Limb (tissue), 2 donors: ENCODE data around the gene HCCS.

Experiments
- DNase-seq, 2 donors: peaks; one replicate each; pipeline ENCODE4 v3.0.0-alpha.2; 2016; ENCODE audit errors: extremely low spot score in 2 of 2

The HCCS gene

DNA sequence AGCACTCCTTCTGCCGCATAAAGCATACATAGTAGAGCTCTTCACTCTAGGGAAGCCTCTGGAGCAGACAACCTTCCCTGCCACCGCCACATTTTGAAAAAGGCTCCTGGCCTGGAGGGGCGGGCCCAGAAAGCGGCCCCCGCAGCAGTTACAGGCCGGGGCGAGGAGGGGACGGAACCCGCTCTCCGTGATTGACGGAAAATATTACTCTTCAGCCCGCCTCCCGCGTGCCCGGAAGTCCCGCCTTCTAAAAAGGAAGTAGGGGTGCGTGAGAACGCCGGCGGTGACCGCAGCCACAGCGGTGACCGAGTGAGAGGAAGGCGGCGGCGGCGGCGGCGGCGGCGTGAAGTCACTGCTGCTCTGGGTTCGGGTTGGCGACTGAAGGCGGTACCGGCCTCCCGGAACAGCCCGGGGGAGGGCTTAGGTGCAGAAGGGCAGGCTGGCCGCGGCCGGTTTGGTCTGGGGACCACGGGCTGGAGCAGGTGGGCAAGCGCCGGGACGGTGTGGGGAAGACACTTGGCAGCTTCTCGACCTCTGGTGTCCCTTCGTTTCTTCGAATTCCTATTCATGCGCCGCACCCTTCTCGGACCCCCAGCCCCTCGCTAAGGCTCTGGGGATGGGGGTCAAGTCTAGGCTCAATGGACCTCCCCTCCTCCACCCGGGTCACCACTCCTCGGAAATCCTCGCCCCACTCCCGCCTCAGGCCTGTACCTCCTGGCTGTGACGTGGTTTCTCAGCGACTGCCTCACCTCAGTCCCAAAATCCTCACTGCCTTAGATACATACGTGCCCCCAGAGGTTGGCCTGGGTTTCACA is at the start of gene HCCS:
HCCS (plus strand) TSS at position 296 of the 815 bp plus-strand sequence. CDS start 729 bp downstream, outside the sequence.
- DNase-seq, result peak; percentile 62 to 85

DNA sequence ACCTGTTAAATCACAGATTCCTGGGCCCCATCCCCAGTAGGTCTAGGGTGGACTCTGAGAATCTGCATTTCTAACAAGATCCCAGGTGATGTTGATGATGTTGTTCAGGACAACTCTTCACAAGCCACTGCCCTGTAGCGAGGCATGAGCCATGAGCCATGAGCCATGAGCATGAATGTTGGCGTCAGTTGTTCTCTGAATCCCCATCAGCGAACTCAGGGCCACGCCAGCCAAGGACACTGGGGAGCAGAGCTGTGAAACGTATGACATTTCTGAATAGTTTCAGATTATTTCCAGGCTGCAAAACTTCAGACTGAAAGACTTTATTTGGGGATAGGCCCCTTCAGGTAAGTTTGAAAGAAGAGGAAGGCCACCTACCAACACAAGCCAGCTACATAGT is 46.9 kb upstream of the HCCS start:
- DNase-seq, result no peak

DNA sequence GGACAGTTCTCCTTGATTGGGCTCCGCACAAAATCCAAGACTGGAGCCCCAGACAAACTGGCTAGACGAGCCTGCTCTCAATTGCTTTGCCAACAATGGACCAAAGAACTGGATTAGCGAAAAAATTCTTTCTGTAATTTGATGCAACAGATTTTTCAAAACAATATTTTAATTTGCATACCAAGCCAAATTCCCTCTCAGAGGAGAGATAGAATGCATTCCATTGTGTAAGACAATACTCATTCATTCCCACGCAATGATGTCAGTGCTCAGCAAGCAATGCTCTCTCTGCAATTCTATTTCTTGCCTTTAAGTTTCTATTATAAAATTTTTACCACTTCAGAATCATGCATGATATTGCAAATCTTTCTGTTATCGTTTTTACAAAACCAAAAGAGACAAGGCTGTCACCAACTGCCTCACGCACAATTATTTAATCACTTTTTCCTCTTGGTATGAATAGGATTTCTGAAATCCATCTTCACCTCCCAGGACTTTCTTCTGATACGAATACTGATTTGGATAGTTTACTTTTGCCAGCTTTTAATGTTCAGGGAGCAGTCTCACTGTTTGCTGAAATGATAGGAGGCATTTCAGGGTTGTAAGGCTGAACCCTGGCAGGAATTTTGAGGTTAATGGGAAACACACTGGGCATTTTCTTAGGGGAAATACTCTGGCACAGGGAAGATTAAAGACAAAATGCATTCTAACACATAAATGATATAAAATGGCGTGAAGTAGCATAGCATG is 46.1 kb upstream of the HCCS start:
- peak in 1 of 2 donors; percentile 66 for DNase-seq

DNA sequence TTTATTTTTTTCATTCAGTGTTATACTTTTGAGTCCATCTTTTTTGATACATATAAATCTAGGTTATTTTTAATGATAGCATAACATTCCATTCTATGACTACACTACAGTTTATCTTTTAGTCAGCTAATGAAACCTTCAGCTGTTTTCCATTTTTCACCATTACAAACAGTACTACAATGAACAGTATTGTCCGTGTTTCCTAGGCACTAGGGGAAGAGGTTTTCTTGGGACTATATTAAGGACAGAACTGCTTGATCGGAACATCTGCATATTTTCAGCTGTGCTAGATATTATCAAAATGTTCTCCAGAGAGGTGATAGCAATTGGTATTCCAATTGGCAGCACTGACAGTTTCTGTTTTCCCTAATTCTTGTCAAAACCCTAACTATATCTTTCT is 44.3 kb upstream of the HCCS start:
- DNase-seq, result no peak

DNA sequence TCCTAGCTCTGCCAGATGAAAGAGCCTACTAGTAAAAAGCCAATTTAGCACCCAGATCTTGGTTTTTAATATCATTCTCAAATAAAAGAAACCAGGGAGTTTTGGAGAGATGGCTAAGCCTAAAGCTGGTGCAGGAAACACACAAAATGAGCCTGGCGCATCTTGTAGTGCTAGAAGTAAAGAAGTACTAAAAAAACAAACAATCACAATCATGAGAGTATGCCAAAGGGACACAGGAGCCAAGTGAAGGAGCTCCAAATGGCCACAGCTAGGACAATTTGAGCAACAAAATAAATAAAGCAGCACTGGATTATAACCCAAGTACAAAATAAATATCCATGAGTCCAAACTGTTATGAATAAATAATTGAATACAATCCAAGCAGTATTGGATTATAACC is 37.8 kb upstream of the HCCS start:
- no peak for DNase-seq

DNA sequence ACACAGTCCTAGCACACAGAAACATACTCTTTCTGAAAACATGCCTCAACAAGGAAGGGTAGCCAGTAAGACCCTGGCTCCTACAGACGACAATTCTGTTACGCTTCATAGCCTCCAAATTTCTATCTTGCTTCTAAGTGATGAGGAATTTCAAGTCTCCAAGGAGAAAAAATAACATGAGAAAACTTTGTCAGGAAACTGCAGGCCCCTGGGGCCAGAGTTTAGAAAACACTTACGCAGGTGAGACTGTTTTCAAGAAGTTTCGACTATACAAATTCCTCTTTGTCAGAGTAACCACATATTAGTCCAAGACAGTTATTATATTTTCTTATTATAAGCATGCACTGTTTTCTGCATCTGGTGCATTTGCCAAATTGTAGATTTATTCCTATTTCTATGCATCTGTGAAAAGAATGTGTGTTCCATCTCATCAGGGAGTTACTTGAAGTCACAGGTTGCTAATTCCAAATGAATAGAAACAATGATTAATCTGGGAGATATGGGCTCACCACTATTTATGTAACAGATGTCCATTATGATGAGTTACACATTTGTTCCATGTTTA is 30.3 kb upstream of the HCCS start:
- peak in 1 of 2 donors; percentile 24 for DNase-seq

DNA sequence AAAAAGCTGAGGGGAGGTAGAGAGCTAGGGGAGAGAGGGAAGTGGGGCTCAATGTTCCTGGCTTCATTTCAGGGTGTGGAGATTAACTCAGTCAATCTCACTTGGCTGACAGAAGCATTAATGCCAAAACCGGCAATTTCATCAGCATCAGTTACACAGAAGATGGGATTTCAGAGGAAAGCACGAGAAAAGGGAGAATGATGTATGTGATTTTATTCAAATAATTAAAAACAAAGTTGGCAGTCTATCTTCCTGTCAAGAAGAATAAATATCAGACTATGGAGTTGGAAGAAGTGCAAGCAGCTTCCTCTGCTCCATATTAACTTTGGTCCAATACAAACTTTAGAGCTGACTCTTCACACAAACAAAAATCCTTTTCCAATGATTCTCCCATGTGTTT is 29.6 kb upstream of the HCCS start:
- DNase-seq, result peak in 1 of 2 donors; percentile 22

DNA sequence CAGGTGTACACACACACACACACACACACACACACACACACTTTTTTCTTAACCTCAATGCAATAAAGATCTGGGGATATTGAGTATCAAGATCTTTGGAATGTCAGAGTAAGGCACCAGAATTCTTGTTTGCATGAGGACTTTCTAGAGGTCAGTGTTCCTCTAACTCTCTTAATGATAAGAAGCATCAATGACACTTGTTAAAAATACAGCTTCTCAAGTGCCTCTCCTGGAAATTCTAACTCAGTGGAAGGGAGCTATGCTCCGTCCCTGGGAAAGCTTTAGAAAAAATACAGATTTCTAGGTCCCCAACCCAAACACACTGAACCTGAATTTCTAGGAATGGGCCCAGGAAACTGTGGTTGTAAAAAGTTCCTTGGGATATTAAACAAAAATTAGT is 25.8 kb upstream of the HCCS start:
- no peak for DNase-seq

DNA sequence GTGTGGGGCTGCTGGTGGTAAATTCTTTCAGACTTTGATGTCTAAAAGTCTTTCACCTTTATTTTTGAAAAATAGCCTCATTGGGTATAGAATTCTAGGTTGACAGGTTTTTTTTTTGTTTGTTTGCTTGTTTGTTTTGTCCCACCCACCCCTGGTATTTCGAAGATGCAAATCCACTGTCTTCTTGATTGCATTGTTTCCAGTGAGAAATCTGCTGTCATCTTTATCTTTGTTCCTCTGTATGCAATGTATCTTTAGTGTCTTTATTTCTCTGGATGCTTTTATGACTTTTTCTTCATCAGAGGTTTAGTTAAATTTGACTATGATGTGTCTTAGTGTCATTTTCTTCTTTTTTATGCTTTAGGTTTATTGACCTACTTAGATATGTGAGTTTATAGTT is 21.3 kb upstream of the HCCS start:
- DNase-seq, result no peak

DNA sequence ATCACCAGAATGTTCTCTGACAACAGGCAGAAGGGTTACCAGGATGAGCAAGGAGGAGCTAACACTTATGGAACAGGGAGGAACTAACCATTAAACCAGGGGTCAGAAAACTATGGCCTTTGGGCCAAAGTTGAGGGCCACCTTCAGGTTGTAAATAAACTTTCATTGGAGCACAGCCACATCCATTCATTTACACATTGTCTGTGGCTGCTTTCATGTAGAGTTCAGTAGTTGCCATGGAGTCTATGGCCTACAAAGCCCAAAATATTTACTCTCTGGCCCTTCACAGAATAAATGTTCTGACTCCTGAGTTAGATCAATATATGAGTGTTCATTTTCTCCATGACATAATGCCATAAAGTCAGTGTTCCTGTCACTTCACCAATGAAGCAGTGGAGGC is 13.2 kb upstream of the HCCS start:
- no peak for DNase-seq

DNA sequence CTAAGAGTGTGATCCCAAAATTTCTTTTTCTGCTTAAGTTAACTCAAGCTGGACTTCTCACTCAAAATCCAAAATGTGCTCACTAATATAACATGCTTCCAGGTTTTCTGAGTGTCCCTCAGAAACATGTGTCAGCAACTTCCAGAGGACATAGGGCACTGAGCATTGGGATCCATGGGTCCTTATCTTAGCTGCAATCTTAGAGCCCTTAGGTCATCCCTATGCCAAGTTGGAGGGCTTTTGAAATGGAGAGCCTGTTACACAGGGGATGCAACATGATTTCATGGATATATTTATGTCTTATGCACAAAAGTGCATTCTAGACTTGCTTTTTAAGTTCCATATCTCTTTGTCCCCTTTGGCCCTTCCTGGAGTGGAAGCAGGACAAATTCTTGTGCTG is 11.7 kb upstream of the HCCS start:
- no peak for DNase-seq

DNA sequence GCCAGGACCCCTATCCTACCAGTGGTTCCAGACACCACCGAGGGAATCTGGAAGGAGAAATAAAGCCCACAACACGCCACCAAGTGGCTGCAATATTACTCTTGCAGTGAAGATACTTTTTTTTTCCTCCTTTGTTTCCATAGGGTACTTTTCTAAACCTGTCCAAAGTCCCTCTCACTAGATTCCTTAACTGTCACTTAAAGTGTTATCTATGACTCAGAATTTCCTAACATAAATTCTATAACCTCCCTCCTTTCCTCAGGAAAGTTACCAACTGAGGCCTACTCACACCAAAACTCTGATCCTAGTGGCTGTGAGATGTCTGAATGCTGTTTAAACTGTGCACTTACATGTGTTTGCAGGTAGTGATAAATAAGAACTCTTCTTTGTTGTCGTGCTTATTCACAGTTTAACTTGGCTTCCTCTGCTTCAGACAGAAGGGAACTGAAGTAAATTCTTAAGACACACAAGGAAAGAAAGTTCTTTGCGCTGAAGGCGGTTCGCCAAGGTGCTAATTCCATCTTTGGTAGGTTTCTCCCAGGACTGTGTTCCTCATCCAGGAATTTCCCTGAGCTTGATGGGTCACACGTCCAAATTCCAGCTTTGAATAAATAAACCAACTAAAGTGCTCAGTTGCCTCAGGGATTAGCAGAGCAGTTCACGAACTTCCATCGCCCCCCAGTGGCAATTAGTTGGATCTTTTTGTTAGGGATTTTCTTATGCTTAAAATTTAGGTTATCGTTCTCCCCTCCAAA is 10.7 kb upstream of the HCCS start:
- DNase-seq, result peak; percentile 39 to 52

DNA sequence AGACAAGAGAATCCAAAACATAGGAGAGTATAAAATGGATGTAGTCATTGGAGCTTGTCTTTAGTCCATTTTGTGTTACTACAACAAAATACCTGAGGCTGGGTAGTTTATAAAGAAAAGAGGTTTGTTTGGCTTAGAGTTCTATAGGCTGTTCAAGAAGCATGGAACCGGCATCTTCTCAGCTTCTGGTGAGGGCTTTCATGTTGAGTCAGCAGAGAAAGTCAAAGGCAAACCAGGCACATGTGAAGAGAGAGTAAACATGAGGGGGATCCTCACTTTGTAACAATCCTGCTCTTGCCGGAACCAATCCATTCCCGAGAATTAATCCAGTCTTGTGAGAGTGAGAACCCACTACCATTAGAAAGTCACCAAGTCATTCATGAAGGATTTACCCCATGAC is 8.1 kb upstream of the HCCS start:
- DNase-seq, result no peak

DNA sequence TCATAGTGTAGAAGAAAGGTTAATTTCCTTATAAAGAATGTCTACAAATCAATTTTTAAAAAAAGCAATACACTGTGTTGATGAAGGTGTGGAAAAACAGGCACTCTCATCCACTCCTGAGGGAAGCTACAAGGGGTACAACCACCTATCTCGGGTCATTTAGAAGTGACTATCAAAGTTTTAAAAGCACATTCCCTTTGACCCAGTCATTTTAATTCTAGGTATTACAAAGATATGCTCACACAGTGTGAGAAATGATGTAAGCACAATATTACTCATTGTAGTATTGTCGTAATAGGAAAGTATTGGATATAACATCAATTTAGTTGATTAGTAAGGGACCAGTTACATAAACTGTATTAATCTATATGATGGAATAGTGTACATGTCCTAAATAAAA is 7.4 kb upstream of the HCCS start:
- no peak for DNase-seq

DNA sequence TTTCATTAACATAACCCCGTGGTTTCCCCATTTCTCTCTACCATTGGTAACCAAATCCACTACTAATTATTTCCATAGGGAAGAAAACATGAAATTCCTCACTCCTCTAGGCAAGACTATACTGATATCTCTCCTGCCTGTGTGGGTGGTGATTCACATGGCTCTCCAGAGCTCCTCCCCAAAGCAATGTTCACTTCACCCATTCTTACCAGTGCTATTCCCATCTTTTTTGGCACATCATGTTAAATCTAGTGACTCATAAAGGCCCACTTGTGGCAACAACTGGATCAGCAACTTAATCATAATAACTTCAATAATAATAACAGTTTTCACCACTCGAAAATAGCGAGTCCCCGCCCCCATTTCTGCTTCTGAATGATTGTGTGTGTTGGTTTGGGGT is 6.1 kb upstream of the HCCS start:
- no peak for DNase-seq

DNA sequence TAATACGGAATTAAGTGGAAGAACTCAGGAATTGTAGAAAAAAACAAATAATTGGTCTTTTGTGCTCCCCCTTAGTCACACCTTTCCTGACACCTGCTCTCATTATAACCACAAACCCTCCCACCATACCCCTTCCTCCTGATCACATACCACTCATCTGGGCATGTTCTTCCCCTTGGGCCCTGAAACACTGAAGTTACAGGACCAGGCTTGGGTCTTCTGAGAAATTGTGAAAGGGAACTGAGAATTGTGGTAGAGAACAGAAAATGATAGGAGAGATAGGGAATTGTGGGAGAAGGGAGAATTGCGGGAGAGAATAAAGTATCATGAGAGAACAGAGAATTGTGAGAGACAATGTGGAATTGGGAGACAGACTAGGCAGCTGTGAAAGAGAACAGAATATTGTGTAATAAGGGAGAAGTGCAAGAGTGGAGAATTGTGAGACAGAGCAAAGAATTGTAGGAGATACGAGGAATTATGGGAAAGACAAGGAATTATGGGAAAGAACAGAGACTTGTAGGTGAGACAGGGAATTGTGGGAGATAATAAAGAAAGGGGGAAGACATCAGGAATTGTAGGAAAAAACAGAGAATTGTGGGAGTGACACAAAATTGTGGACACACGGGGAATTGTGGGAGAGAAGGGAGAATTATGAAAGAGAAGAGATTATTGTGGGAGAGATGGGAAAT is 2.7 kb upstream of the HCCS start:
- DNase-seq, result no peak

DNA sequence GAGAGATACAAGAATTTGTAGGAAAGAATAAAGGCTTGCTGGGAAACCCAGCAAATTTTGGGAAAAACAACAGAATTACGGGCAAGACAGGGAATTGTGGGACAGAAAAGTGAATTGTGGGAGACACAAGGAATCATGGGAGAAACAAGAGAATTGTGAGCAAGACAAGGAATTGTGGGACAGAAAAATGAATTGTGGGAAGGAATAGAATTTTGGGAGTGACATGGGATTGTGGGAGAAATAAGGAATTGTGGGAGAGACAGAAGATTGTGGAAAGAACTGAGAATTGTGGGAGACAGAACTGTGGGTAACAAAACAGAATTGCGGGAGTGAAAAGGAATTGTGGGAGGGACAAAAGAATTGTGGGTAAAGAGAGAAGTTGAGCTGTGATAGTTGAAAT is 1.2 kb upstream of the HCCS start:
- no peak for DNase-seq

DNA sequence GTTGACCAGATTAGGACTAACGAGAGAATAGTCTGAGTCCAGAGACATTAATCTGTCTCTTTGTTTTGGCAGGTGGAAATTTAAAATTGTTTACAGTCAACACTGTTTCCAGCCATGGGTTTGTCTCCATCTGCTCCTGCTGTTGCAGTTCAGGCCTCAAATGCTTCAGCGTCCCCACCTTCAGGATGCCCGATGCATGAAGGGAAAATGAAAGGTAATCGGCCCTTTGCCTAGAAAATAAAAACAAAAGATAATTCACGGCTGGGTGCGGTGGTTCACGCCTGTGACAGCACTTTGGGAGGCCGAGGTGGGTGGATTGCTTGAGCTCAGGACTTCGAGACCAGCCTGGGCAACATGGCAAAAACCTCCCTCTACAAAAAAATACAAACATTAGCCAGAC is 815 bp downstream of the HCCS start:
- DNase-seq, result no peak

DNA sequence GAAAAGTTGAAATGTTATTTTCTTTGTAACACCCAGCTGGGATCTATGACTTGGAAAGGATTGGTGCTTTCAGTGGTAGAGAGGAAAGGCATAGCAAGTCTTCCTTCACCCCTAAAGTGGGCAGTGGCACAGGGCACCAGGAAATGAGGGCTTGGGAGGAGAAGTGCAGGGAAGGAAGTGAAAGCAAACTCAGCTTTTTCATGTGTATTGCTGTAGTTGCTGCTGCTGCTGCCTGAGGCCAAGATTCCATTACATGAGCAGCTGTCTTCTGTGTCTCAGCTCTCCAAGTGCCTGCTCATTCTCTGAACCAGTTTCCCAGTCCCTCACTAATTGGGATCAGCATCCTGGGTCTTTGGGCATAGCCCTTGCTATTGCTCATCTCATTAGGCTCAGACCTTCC is 2.6 kb downstream of the HCCS start:
- no peak for DNase-seq

DNA sequence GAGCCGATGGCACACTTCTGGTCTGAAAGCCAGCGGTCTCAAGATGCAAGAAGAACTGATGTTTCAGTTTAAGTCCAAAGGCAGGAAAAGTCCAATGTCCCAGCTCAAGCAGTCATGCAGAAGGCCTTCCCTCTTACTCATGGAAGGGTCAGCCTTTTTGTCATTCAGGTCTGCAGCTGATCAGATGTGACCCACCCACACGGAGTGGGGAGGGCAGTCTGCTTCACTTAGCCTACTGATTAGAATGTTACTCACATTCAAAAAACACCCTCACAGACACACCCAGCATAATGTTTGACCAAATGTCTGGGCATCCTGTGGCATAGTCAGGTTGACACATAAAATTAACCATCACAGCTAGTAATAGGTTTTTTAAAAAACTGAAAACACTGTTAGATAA is 6.6 kb downstream of the HCCS start:
- no peak for DNase-seq

DNA sequence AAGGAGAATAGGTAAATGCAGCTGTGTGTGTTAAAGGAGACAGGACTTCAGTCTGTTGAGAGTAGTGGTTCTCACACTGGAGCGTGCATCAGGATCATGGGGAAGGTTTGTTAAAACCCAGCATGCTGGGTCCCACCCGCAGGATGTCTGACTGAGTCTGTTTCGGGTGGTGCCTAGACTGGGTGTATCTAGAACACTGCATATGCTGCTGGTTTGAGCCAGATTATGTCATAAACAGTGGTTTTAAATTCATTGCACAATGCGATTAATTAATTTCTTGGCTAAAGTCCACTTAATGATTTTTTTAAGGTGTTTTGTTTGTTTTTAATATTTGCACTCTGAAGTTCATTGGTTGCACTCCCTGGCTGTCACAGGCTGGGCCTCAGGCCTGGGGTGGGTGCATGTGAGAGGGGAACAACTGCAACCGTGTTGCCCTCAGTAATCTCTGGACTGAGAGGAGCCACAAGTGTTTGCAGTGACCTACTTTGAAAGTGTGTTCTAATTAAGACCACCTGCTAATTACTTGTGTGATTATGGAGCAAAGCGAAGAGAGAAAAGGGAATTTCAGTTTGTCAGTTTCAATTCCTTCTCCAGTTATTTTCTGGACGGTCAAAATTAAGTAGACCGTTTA is 8.3 kb downstream of the HCCS start:
- no peak for DNase-seq
